Liver (tissue), 9 donors: ENCODE results near the gene NUBPL. TPM values are rescaled to one million over a fixed set of nuclear protein-coding genes. Genes with fewer than 3 reads are reported as not detected.

Experiments
- DNase-seq: peaks from one replicate; pipeline ENCODE4 v3.0.0-alpha.2; 2017; ENCODE audit warnings: low spot score
- H3K27ac ChIP-seq, 2 donors: one replicate each; pipeline ENCODE4 v1.7.0; 2013; ENCODE audit warnings: inconsistent platforms in 2 of 2, low read length in 2 of 2, control low read depth in 1 of 2, low read depth in 1 of 2, mild to moderate bottlenecking in 1 of 2
- H3K27me3 ChIP-seq, 4 donors: one replicate each; pipeline versions ENCODE4 v1.6.1 to v1.7.0; 2013; ENCODE audit warnings: low read length in 3 of 4, inconsistent platforms in 1 of 4, mild to moderate bottlenecking in 1 of 4, moderate library complexity in 1 of 4; ENCODE audit not compliant: control insufficient read depth in 4 of 4, insufficient read depth in 4 of 4
- H3K36me3 ChIP-seq, 4 donors: one replicate each; pipeline versions ENCODE4 v1.6.1 to v1.7.0; 2013; ENCODE audit warnings: low read length in 3 of 4, mild to moderate bottlenecking in 3 of 4, low read depth in 1 of 4, moderate library complexity in 1 of 4; ENCODE audit not compliant: control insufficient read depth in 4 of 4, insufficient read depth in 3 of 4
- H3K4me1 ChIP-seq, 4 donors: one replicate each; pipeline versions ENCODE4 v1.6.1 to v1.7.0; 2013; ENCODE audit warnings: low read length in 3 of 4, mild to moderate bottlenecking in 3 of 4, moderate library complexity in 1 of 4; ENCODE audit not compliant: control insufficient read depth in 4 of 4, insufficient read depth in 4 of 4
- H3K4me3 ChIP-seq, 3 donors: one replicate each; pipeline versions ENCODE4 v1.6.1 to v1.7.0; 2013; ENCODE audit warnings: low read length in 3 of 3, control low read depth in 1 of 3, low read depth in 1 of 3, mild to moderate bottlenecking in 1 of 3
- H3K9ac ChIP-seq, 2 donors: one replicate each; pipeline ENCODE4 v1.7.0; 2013; ENCODE audit warnings: low read length in 2 of 2, mild to moderate bottlenecking in 2 of 2, moderate library complexity in 2 of 2, control low read depth in 1 of 2, low read depth in 1 of 2
- H3K9me3 ChIP-seq, 4 donors: one replicate each; pipeline versions ENCODE4 v1.6.1 to v1.7.0; 2013; ENCODE audit warnings: low read length in 3 of 4; ENCODE audit not compliant: control insufficient read depth in 4 of 4
- EGR1 ChIP-seq, 2 donors: IDR thresholded peaks; 2 replicates each; pipeline ENCODE4 v1.6.1; 2016 to 2018; ENCODE audit warnings: antibody characterized with exemption in 2 of 2, low read depth in 2 of 2
- FOXA1 ChIP-seq: IDR thresholded peaks from 2 replicates; pipeline ENCODE4 v1.6.1; 2016; ENCODE audit warnings: antibody characterized with exemption
- FOXA2 ChIP-seq: IDR thresholded peaks from 2 replicates; pipeline ENCODE4 v1.6.1; 2016; ENCODE audit warnings: antibody characterized with exemption
- GABPA ChIP-seq, 2 donors: IDR thresholded peaks in 1 of 2; conservative IDR thresholded peaks in 1 of 2; 2 replicates each; pipeline ENCODE4 v1.6.1; 2016; ENCODE audit warnings: antibody characterized with exemption in 2 of 2, mild to moderate bottlenecking in 1 of 2, moderate library complexity in 1 of 2
- HNF4A ChIP-seq, 2 donors: conservative IDR thresholded peaks; 2 replicates each; pipeline ENCODE4 v1.6.1; 2016; ENCODE audit warnings: antibody characterized with exemption in 2 of 2, mild to moderate bottlenecking in 2 of 2
- HNF4G ChIP-seq: IDR thresholded peaks from 2 replicates; pipeline ENCODE4 v1.6.1; 2016; ENCODE audit warnings: antibody characterized with exemption
- JUND ChIP-seq, 2 donors: IDR thresholded peaks; 2 replicates each; pipeline ENCODE4 v1.6.1; 2016; ENCODE audit warnings: antibody characterized with exemption in 2 of 2
- NR2F2 ChIP-seq: IDR thresholded peaks from 2 replicates; pipeline ENCODE4 v1.6.1; 2016; ENCODE audit warnings: antibody characterized with exemption
- RAD21 ChIP-seq, 2 donors: IDR thresholded peaks; 2 replicates each; pipeline ENCODE4 v1.6.1; 2016; ENCODE audit warnings: antibody characterized with exemption in 2 of 2, mild to moderate bottlenecking in 2 of 2
- RXRA ChIP-seq, 2 donors: IDR thresholded peaks; 2 replicates each; pipeline ENCODE4 v1.6.1; 2017 to 2018; ENCODE audit warnings: antibody characterized with exemption in 2 of 2, mild to moderate bottlenecking in 1 of 2
- SP1 ChIP-seq: IDR thresholded peaks from 2 replicates; pipeline ENCODE4 v1.6.1; 2018; ENCODE audit warnings: antibody characterized with exemption, mild to moderate bottlenecking
- TAF1 ChIP-seq: conservative IDR thresholded peaks from 2 replicates; pipeline ENCODE4 v1.6.1; 2016; ENCODE audit warnings: antibody characterized with exemption, mild to moderate bottlenecking
- YY1 ChIP-seq: IDR thresholded peaks from 2 replicates; pipeline ENCODE4 v1.6.1; 2016; ENCODE audit warnings: antibody characterized with exemption, mild to moderate bottlenecking
- ZBTB33 ChIP-seq: IDR thresholded peaks from 2 replicates; pipeline ENCODE4 v1.6.1; 2016; ENCODE audit warnings: antibody characterized with exemption
- WGBS: extraction: QIAGEN DNeasy Blood & Tissue Kit; methylation state at CpG from one replicate; pipeline ENCODE4 v1.1.7; 2013; 5-methylcytosine and 5-hydroxymethylcytosine counted together
- polyA plus RNA-seq, 2 donors: library from polyadenylated mRNA; stranded (reverse) in 1 of 2; unstranded in 1 of 2; fragments of 200-250 nt in 1 of 2; fragments of >200 nt in 1 of 2; fragmentation: Nextera tagmentation in 1 of 2; extraction: Ambion mirVana in 1 of 2; gene quantifications; one replicate each; pipeline versions ENCODE4 v1.2.1 to v1.2.3, GENCODE V29; 2013 to 2015
- total RNA-seq, 2 donors: library from RNA; depleted of rRNA; stranded (reverse); fragments of >200 nt; gene quantifications; one replicate each; pipeline ENCODE4 v1.2.3, GENCODE V29; 2014
- TF ChIP-seq, protein P1 (sequence below): IDR thresholded peaks from 2 replicates; pipeline ENCODE4 v1.6.1; 2016; ENCODE audit warnings: antibody characterized with exemption
- TF ChIP-seq, protein P2 (sequence below): IDR thresholded peaks from 2 replicates; pipeline ENCODE4 v1.6.1; 2016; ENCODE audit warnings: antibody characterized with exemption, mild to moderate bottlenecking
- TF ChIP-seq, protein P3 (sequence below): fragments of 150-350 bp; IDR thresholded peaks from 2 replicates; pipeline ENCODE4 v1.5.1; 2017; ENCODE audit warnings: improper control_type of control experiment, low read depth, low read length; ENCODE audit not compliant: missing input control
- TF ChIP-seq, protein P4 (sequence below): IDR thresholded peaks from 2 replicates; pipeline ENCODE4 v1.6.1; 2016; ENCODE audit warnings: antibody characterized with exemption
- donor health status: healthy.
- donor health status: healthy.
- donor health status: healthy.
- donor health status: healthy.
- donor health status: healthy.

NUBPL gene, protein sequence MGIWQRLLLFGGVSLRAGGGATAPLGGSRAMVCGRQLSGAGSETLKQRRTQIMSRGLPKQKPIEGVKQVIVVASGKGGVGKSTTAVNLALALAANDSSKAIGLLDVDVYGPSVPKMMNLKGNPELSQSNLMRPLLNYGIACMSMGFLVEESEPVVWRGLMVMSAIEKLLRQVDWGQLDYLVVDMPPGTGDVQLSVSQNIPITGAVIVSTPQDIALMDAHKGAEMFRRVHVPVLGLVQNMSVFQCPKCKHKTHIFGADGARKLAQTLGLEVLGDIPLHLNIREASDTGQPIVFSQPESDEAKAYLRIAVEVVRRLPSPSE
- total RNA-seq (1 to 10 TPM; 7.4 to 9.3 TPM), polyA plus RNA-seq (1 to 10 TPM; 4.2 to 5.9 TPM)

DNA sequence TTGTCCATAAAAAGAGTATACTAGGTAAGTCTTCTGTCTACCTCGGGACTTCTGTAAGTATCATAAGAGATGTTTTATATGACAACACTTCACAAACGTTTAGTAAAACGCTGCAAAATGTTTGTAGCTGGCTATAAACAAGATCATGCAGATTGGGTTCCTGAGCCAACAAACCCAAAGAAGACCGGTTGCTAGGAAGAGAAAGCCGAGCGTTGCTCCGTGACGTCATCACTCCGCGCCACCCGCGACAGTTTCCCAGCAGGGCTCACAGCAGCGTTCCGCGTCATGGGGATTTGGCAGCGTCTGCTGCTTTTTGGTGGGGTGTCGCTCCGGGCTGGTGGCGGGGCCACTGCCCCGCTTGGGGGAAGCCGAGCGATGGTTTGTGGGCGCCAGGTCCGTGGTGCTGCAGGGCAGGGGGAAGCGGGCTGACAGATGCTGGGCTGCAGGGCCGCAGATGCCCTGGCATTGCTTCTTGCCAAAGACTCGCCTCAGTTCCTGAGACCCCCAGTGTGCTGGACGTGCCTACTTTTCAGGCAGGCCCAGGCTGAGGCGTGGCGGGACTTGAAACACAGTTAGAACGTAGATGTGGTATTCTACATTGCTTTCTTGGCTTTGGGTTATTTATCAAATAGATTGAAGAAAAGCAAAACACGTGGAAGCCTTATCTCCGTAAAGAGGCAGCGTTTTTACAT lies at the start of gene NUBPL:
Gene NUBPL, plus strand, starts transcription at position 250 of the 692 bp plus-strand sequence. Its CDS starts 36 bp downstream, at position 286.
- H3K9me3 ChIP-seq, result no peaks in the 10 kb centered on the region
- DNase-seq, result peak; percentile 98
- H3K9ac ChIP-seq, result peak within 1 kb of the TSS; percentile 85 to 88
- no peaks in the 10 kb centered on the region for H3K27me3 ChIP-seq
- peaks cover 0 to 9% (median 2%) of the 10 kb centered on the region in 4 donors for H3K4me1 ChIP-seq
- H3K36me3 ChIP-seq, result no peaks in the 10 kb centered on the region
- peak within 1 kb of the TSS; percentile 70 to 90 for H3K27ac ChIP-seq
- WGBS, result under 1% methylated on average over 34 of the region's 34 CpGs
- H3K4me3 ChIP-seq, result peak within 1 kb of the TSS; percentile 84 to 99 (median 88)
- peak; percentile 35 to 39 for TF ChIP-seq RXRA (IDR thresholded peaks at IDR 0.05)
- TF ChIP-seq FOXA2, result no peak
- TF ChIP-seq HNF4G, result no peak
- peak; percentile 50 for TF ChIP-seq SP1
- TF ChIP-seq, protein P1, sequence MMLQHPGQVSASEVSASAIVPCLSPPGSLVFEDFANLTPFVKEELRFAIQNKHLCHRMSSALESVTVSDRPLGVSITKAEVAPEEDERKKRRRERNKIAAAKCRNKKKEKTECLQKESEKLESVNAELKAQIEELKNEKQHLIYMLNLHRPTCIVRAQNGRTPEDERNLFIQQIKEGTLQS, result no peak
- TF ChIP-seq YY1, result peak; percentile 87
- peak; percentile 12 for TF ChIP-seq FOXA1
- TF ChIP-seq, protein P2, sequence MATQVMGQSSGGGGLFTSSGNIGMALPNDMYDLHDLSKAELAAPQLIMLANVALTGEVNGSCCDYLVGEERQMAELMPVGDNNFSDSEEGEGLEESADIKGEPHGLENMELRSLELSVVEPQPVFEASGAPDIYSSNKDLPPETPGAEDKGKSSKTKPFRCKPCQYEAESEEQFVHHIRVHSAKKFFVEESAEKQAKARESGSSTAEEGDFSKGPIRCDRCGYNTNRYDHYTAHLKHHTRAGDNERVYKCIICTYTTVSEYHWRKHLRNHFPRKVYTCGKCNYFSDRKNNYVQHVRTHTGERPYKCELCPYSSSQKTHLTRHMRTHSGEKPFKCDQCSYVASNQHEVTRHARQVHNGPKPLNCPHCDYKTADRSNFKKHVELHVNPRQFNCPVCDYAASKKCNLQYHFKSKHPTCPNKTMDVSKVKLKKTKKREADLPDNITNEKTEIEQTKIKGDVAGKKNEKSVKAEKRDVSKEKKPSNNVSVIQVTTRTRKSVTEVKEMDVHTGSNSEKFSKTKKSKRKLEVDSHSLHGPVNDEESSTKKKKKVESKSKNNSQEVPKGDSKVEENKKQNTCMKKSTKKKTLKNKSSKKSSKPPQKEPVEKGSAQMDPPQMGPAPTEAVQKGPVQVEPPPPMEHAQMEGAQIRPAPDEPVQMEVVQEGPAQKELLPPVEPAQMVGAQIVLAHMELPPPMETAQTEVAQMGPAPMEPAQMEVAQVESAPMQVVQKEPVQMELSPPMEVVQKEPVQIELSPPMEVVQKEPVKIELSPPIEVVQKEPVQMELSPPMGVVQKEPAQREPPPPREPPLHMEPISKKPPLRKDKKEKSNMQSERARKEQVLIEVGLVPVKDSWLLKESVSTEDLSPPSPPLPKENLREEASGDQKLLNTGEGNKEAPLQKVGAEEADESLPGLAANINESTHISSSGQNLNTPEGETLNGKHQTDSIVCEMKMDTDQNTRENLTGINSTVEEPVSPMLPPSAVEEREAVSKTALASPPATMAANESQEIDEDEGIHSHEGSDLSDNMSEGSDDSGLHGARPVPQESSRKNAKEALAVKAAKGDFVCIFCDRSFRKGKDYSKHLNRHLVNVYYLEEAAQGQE, result peak; percentile 79
- TF ChIP-seq JUND (IDR thresholded peaks at IDR 0.05), result peak in 1 of 2 donors; percentile 47
- peak; percentile 59 for TF ChIP-seq RAD21 (IDR thresholded peaks at IDR 0.05)
- TF ChIP-seq TAF1, result peak; percentile 48
- TF ChIP-seq ZBTB33, result peak; percentile 57
- TF ChIP-seq, protein P3, sequence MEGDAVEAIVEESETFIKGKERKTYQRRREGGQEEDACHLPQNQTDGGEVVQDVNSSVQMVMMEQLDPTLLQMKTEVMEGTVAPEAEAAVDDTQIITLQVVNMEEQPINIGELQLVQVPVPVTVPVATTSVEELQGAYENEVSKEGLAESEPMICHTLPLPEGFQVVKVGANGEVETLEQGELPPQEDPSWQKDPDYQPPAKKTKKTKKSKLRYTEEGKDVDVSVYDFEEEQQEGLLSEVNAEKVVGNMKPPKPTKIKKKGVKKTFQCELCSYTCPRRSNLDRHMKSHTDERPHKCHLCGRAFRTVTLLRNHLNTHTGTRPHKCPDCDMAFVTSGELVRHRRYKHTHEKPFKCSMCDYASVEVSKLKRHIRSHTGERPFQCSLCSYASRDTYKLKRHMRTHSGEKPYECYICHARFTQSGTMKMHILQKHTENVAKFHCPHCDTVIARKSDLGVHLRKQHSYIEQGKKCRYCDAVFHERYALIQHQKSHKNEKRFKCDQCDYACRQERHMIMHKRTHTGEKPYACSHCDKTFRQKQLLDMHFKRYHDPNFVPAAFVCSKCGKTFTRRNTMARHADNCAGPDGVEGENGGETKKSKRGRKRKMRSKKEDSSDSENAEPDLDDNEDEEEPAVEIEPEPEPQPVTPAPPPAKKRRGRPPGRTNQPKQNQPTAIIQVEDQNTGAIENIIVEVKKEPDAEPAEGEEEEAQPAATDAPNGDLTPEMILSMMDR, result no peak
- TF ChIP-seq, protein P4, sequence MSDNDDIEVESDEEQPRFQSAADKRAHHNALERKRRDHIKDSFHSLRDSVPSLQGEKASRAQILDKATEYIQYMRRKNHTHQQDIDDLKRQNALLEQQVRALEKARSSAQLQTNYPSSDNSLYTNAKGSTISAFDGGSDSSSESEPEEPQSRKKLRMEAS, result peak; percentile 63
- no peak for TF ChIP-seq EGR1 (IDR thresholded peaks at IDR 0.05; ENCODE audit: low read depth in 2 of 2)
- peak; percentile 14 for TF ChIP-seq NR2F2
- peak in 1 of 2 donors; percentile 12 for TF ChIP-seq GABPA (IDR thresholded peaks at IDR 0.05 in 1 of 2, conservative IDR thresholded peaks at IDR 0.05 in 1 of 2)
- TF ChIP-seq HNF4A (conservative IDR thresholded peaks at IDR 0.05), result peak; percentile 4 to 16
